Tibial nerve (tissue), 4 donors: ENCODE measurements around the gene PRRT1.

Experiments used
- CTCF ChIP-seq, 5 experiments: fragments of 200-600 bp in 3 of 5; fragments of 450-650 bp in 2 of 5; sonication (generic) in 3 of 5; IDR thresholded peaks; one replicate each; pipeline ENCODE4 v1.5.1; 2016 to 2019; ENCODE audit warnings: antibody characterized with exemption in 5 of 5, mild to moderate bottlenecking in 3 of 5, moderate library complexity in 2 of 5
- EP300 ChIP-seq, 2 donors: sonication (generic); formaldehyde crosslinking; IDR thresholded peaks; one replicate each; pipeline ENCODE4 v1.6.1; 2017; ENCODE audit warnings: antibody characterized with exemption in 2 of 2, mild to moderate bottlenecking in 1 of 2
- POLR2A ChIP-seq, 2 donors: fragments of 450-650 bp; IDR thresholded peaks; one replicate each; pipeline ENCODE4 v1.6.1; 2017; ENCODE audit warnings: antibody characterized with exemption in 2 of 2, mild to moderate bottlenecking in 2 of 2, moderate library complexity in 2 of 2

- TF ChIP-seq CTCF (IDR thresholded peaks at IDR 0.05) (no peak), POLR2A (IDR thresholded peaks at IDR 0.05) (no peak), EP300 (IDR thresholded peaks at IDR 0.05) (no peak)
Measured at GRCh38 chr6:32115623-32116022, 36.1 kb downstream of the PRRT1 start.
